CD14-positive monocyte (primary cell): ENCODE data around the gene APMAP. TPM values are rescaled to one million over a fixed set of nuclear protein-coding genes. Genes with fewer than 3 reads are reported as not detected.

Experiments used
- DNase-seq, 3 donors: peaks; one replicate each; pipeline ENCODE4 v3.0.0-alpha.2; 2011 to 2022
- H2AFZ ChIP-seq: 2 replicates; pipeline ENCODE4 v1.6.0; 2012; ENCODE audit warnings: mild to moderate bottlenecking, low read depth, low read length, inconsistent platforms; ENCODE audit not compliant: insufficient read depth, poor library complexity, severe bottlenecking
- H3K27ac ChIP-seq, 2 donors: 1 replicate in 1 of 2; 2 replicates in 1 of 2; pipeline ENCODE4 v1.5.1; 2012 to 2013; ENCODE audit warnings: low read length in 2 of 2, control low read depth in 1 of 2, inconsistent platforms in 1 of 2, low read depth in 1 of 2, mild to moderate bottlenecking in 1 of 2
- H3K27me3 ChIP-seq, 2 donors: one replicate each; pipeline versions ENCODE4 v1.6.0 to v1.6.1; 2011 to 2013; ENCODE audit warnings: low read length in 2 of 2; ENCODE audit not compliant: control insufficient read depth in 2 of 2, insufficient read depth in 2 of 2
- H3K36me3 ChIP-seq, 2 donors: replicated peaks in 1 of 2; 1 replicate in 1 of 2; 2 replicates in 1 of 2; pipeline versions ENCODE4 v1.5.1 to v1.6.1; 2012 to 2013; ENCODE audit warnings: low read length in 2 of 2, control low read depth in 1 of 2, inconsistent platforms in 1 of 2, mild to moderate bottlenecking in 1 of 2; ENCODE audit not compliant: insufficient read depth in 2 of 2, control insufficient read depth in 1 of 2
- H3K4me1 ChIP-seq, 2 donors: 1 replicate in 1 of 2; 2 replicates in 1 of 2; pipeline versions ENCODE4 v1.5.1 to v1.6.1; 2012 to 2013; ENCODE audit warnings: low read length in 2 of 2, control low read depth in 1 of 2, inconsistent platforms in 1 of 2, mild to moderate bottlenecking in 1 of 2, moderate library complexity in 1 of 2; ENCODE audit not compliant: insufficient read depth in 2 of 2, control insufficient read depth in 1 of 2
- H3K4me2 ChIP-seq: replicated peaks from 2 replicates; pipeline ENCODE3; 2012; ENCODE audit warnings: low read length, moderate library complexity, mild to moderate bottlenecking; ENCODE audit not compliant: poor library complexity, severe bottlenecking; ENCODE audit errors: extremely low read depth
- H3K4me3 ChIP-seq, 3 experiments: fragments of 200-600 bp in 1 of 3; sonication (generic) in 1 of 3; replicated peaks in 1 of 3; 1 replicate in 2 of 3; 2 replicates in 1 of 3; pipeline ENCODE4 v1.5.1; 2011 to 2013; ENCODE audit warnings: low read length in 3 of 3, mild to moderate bottlenecking in 3 of 3, control low read depth in 2 of 3, low read depth in 2 of 3, inconsistent platforms in 1 of 3, moderate library complexity in 1 of 3
- H3K79me2 ChIP-seq: 2 replicates; pipeline ENCODE4 v1.6.0; 2012; ENCODE audit warnings: mild to moderate bottlenecking, control low read depth, inconsistent platforms, low read length, moderate library complexity; ENCODE audit not compliant: insufficient read depth
- H3K9ac ChIP-seq: 2 replicates; pipeline ENCODE4 v1.6.0; 2017; ENCODE audit warnings: low read length, mild to moderate bottlenecking; ENCODE audit not compliant: insufficient read depth, poor library complexity, severe bottlenecking
- H3K9me3 ChIP-seq, 2 donors: replicated peaks in 1 of 2; 1 replicate in 1 of 2; 2 replicates in 1 of 2; pipeline versions ENCODE4 v1.5.1 to v1.6.1; 2012 to 2013; ENCODE audit warnings: low read length in 2 of 2, control low read depth in 1 of 2; ENCODE audit not compliant: control insufficient read depth in 1 of 2, insufficient read depth in 1 of 2
- H4K20me1 ChIP-seq: 2 replicates; pipeline ENCODE4 v1.6.0; 2012; ENCODE audit warnings: mild to moderate bottlenecking, low read length, control low read depth, moderate library complexity; ENCODE audit not compliant: insufficient read depth
- H3K27ac Mint-ChIP-seq, 7 donors: one replicate each; pipeline ENCODE4 v1.8.0; 2020; ENCODE audit warnings: mild to moderate bottlenecking in 7 of 7, mixed read lengths in 7 of 7, moderate library complexity in 6 of 7, inconsistent platforms in 2 of 7
- H3K27me3 Mint-ChIP-seq, 3 donors: one replicate each; pipeline ENCODE4 v1.8.0; 2021 to 2022; ENCODE audit warnings: low read depth in 3 of 3, mild to moderate bottlenecking in 3 of 3, mixed read lengths in 3 of 3, moderate library complexity in 3 of 3, inconsistent platforms in 1 of 3
- H3K36me3 Mint-ChIP-seq, 2 donors: one replicate each; pipeline ENCODE4 v1.8.0; 2020; ENCODE audit warnings: mixed read lengths in 2 of 2, inconsistent platforms in 1 of 2, mild to moderate bottlenecking in 1 of 2
- H3K4me1 Mint-ChIP-seq: one replicate; pipeline ENCODE4 v1.8.0; 2020; ENCODE audit warnings: mild to moderate bottlenecking, mixed read lengths
- H3K4me3 Mint-ChIP-seq, 2 donors: one replicate each; pipeline ENCODE4 v1.8.0; 2020; ENCODE audit warnings: mild to moderate bottlenecking in 2 of 2, mixed read lengths in 2 of 2, moderate library complexity in 1 of 2
- H3K9me3 Mint-ChIP-seq, 7 donors: one replicate each; pipeline ENCODE4 v1.8.0; 2020 to 2022; ENCODE audit warnings: mixed read lengths in 7 of 7, mild to moderate bottlenecking in 6 of 7, moderate library complexity in 6 of 7, inconsistent platforms in 2 of 7
- CTCF ChIP-seq: fragments of 200-600 bp; IDR thresholded peaks from one replicate; pipeline ENCODE4 v1.8.0; 2022; ENCODE audit warnings: antibody characterized with exemption, mild to moderate bottlenecking
- WGBS: methylation state at CpG from one replicate; pipeline ENCODE4 v1.1.5; 2013; ENCODE audit warnings: missing lambda C conversion rate; ENCODE audit not compliant: insufficient coverage; 5-methylcytosine and 5-hydroxymethylcytosine counted together
- intact Hi-C, 2 donors: fragments of 100-400 bp; cut with micrococcal nuclease; formaldehyde crosslinking; loops; one replicate each; pipeline versions ENCODE4 v1.15.0 to v1.15.1; 2023
- polyA plus RNA-seq, 3 donors: library from polyadenylated mRNA; depleted of rRNA in 1 of 3; unstranded in 2 of 3; stranded (reverse) in 1 of 3; fragments of 300-500 nt in 2 of 3; fragments of >200 nt in 1 of 3; fragmentation: Illumina TruSeq in 2 of 3; gene quantifications; 1 replicate in 2 of 3; 2 replicates in 1 of 3; pipeline ENCODE4 v1.2.3, GENCODE V29; 2012 to 2021

The APMAP gene
- polyA plus RNA-seq, 3 donors = 26.9 to 74.0 (median 73.2) TPM

GRCh38 chr20:25006431-25007167, 14.0 kb upstream of the APMAP start:
- Histone ChIP-seq H3K4me2 (no peak overlapping the region), H2AFZ (no peak overlapping the region), H4K20me1 (no peaks in the 10 kb centered on the region), H3K36me3 (peaks cover 58 to 70% of the 10 kb centered on the region in 2 donors), H3K4me1 (no peaks in the 10 kb centered on the region), H3K27me3 (no peaks in the 10 kb centered on the region), H3K4me3 (no peak overlapping the region), H3K27ac (no peak overlapping the region), H3K9me3 (no peaks in the 10 kb centered on the region), H3K9ac (no peak overlapping the region), H3K79me2 (no peaks in the 10 kb centered on the region)
- no peak for TF ChIP-seq CTCF
- no peaks in the 10 kb centered on the region for H3K27me3 Mint-ChIP-seq
- intact Hi-C loops = no loop called here
- no peak overlapping the region for H3K4me3 Mint-ChIP-seq
- H3K27ac Mint-ChIP-seq = no peak overlapping the region
- H3K36me3 Mint-ChIP-seq = peaks cover 71 to 73% of the 10 kb centered on the region in 2 donors
- DNase-seq = no peak
- peaks cover 0 to 3% (median 0%) of the 10 kb centered on the region in 7 donors for H3K9me3 Mint-ChIP-seq
- WGBS = 95% methylated on average over 9 of the region's 12 CpGs
- no peaks in the 10 kb centered on the region for H3K4me1 Mint-ChIP-seq

GRCh38 chr20:25005661-25006060, 13.1 kb upstream of the APMAP start:
- Histone ChIP-seq H3K4me1 (no peaks in the 10 kb centered on the region), H3K4me2 (no peak overlapping the region), H3K9me3 (no peaks in the 10 kb centered on the region), H3K9ac (no peak overlapping the region), H4K20me1 (no peaks in the 10 kb centered on the region), H3K4me3 (no peak overlapping the region), H2AFZ (no peak overlapping the region), H3K36me3 (peaks cover 49 to 61% of the 10 kb centered on the region in 2 donors), H3K27me3 (no peaks in the 10 kb centered on the region), H3K27ac (no peak overlapping the region), H3K79me2 (no peaks in the 10 kb centered on the region)
- Mint-ChIP-seq H3K36me3 (peaks cover 61 to 64% of the 10 kb centered on the region in 2 donors), H3K4me1 (no peaks in the 10 kb centered on the region), H3K27me3 (no peaks in the 10 kb centered on the region), H3K27ac (peak overlapping the region in 1 of 7 donors; percentile 72), H3K4me3 (no peak overlapping the region), H3K9me3 (peaks cover 0 to 3% (median 0%) of the 10 kb centered on the region in 7 donors)
- 97% methylated on average over 8 of the region's 8 CpGs for WGBS
- TF ChIP-seq CTCF = no peak
- intact Hi-C loops = no loop called here
- no peak for DNase-seq
